Fibroblast of peridontal ligament (primary cell): ENCODE measurements around the gene SWT1.
"Not testable (repeated sequence)": the region's sequence is repeated elsewhere in the genome, so short reads cannot be mapped to it uniquely, and the experiment has no call there.

Experiments
- DNase-seq: peaks from one replicate; pipeline ENCODE4 v3.0.0-alpha.2; 2010; ENCODE audit errors: extremely low read depth

Gene SWT1

GRCh38 chr1:185170291-185170848, 13.4 kb downstream of the SWT1 start:
- peak; percentile 74 for DNase-seq

GRCh38 chr1:185193756-185194155, 36.8 kb downstream of the SWT1 start:
- DNase-seq, result no peak

DNA sequence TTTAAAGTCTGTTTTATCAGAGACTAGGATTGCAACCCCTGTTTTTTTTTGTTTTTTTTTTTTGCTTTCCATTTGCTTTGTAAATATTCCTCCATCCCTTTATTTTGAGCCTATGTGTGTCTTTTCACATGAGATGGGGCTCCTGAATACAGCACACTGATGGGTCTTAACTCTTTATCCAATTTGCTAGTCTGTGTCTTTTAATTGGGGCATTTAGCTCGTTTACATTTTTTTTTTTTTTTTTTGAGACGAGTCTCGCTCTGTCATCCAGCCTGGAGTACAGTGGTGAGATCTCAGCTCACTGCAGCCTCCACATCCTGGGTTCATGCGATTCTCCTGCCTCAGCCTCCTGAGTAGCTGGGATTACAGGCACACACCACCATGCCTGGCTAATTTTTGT, 41.7 kb downstream of the SWT1 start:
- not testable (repeated sequence) for DNase-seq

- DNase-seq, result no peak
These were observed 43.9 kb downstream of the SWT1 start for GRCh38 chr1:185200889-185201288.

DNA sequence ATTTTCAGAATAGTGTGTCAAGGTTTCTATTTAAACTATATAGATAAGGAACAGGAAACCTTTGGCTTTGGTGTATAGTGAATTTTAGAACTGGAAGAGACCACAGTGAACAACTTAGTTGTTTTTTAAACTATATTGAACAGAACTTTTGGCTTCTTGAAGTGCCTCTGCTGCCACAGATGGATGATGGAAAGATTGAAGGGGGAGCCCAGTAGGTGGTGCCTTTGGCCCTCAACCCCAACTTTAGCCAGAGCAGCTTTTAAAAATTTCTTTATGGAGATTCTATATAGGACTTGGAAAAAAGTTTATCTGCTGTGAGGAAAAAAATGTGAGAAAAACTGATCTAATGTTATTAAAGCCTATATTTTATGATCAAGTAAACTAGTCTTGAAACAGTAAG, 50.2 kb downstream of the SWT1 start:
- no peak for DNase-seq

GRCh38 chr1:185207980-185208602, 51.1 kb downstream of the SWT1 start:
- no peak for DNase-seq

- no peak for DNase-seq
These were observed 51.7 kb downstream of the SWT1 start for GRCh38 chr1:185208626-185209180.

GRCh38 chr1:185209357-185209756, 52.4 kb downstream of the SWT1 start:
- not testable (repeated sequence) for DNase-seq

DNA sequence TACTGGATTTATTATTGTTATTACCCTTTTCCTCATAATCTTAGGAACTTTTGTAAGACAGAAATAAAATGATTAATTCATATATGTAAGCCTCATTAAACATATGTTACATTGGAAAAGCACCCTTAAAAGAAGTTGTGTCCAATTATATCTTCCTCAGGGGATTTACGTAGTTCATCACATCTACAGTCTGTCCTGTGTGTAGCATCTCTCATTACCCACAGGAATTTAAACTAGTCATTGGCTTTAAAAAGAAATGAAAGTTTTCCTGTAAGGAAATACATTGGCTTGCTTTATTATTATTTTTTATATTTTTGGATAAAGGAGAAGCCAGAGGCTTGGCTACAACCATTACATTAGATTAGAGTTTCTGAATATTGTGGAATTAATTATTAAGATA, 56.1 kb downstream of the SWT1 start:
- peak; percentile 23 for DNase-seq

- peak; percentile 18 for DNase-seq
These were observed 58.9 kb downstream of the SWT1 start for GRCh38 chr1:185215911-185216310.

DNA sequence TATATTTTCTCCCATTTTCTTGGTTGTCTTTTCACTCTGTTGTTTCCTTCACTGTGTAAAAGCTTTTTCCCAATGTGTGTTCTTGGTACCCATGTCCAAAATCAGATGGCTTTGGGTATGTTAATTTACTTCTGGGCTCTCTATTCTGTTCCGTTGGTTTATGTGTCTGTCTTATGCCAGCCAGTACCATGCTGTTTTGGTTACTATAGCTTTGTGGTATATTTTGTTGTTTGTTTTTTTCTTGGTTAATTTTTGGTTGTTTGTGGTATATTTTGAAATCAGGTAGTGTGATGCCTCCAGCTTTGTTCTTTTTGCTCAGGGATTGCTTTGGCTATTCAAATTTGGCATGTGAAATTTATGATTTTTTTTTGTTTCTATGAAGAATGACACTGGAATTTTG, 67.2 kb downstream of the SWT1 start:
- no peak for DNase-seq

DNA sequence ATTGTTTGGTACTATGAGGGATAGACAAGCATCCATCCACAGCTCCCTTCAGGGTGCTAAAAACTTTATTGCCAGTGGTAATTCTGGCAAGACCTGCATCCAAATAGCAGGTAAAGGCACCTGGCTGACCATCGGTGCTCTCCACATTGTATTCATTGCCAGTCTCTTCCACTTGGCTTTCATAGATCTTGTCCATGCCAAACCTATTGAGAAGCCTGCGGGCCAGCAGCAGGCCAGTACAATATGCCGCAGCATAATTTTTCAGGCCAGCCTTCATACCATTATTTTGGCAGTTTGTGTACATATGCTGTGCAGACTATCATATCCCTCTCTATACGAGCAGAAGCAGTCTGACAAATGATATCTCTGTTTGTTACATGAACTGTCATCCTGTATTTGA, 70.2 kb downstream of the SWT1 start:
- DNase-seq, result no peak

- no peak for DNase-seq
These were observed 72.0 kb downstream of the SWT1 start for GRCh38 chr1:185228979-185229378.

DNA sequence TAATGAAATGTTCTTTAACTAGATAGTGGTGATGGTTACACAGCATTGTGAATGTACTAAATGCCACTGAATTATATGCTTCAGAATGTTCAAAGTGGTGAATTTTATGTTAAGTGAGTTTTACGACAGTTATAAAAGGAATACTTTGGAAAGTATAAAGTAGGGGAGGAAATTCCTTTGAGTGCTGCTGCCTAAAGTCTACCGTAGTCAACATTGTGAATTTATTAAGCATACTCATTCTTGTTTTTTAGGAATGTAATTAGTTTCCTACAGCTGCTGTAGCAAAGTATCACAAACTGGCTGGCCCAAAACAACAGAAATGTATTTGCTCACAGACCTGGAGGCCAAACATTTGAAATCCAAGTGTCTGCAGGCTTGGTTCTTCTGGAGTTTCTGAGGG, 73.0 kb downstream of the SWT1 start:
- no peak for DNase-seq

GRCh38 chr1:185232874-185233273, 75.9 kb downstream of the SWT1 start:
- no peak for DNase-seq

- not testable (repeated sequence) for DNase-seq
These were observed 77.2 kb downstream of the SWT1 start for GRCh38 chr1:185234183-185234582.

DNA sequence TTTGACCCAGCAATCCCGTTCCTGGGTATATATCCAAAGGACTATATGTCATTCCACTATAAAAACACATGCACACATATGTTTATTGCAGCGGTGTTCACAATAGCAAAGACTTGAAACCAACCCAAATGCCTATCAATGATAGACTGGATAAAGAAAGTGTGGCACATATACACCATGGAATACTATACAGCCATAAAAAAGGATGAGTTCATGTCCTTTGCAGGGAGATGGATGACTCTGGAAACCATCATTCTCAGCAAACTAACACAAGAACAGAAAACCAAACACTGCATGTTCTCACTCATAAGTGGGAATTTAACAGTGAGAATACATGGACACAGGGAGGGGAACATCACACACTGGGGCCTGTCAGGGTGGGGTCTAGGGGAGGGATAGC, 80.2 kb downstream of the SWT1 start:
- not testable (repeated sequence) for DNase-seq

DNA sequence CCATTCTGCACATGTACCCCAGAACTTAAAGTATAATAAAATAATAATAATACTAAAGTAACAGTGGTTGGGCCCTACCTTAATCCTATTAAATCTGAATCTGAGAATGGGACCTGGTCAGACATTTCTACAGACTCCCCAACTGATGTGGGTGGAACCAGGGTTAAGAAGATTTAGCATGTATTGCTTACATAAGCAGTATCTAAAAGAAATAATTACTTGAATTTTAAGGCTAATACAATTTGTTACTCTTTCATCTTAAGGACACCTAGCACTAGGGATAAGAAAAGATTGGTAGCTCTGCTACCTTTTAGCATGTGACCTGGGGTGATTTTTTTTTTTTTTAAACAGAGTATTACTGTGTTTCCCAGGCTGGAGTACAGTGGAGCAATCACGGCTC, 80.7 kb downstream of the SWT1 start:
- no peak for DNase-seq

DNA sequence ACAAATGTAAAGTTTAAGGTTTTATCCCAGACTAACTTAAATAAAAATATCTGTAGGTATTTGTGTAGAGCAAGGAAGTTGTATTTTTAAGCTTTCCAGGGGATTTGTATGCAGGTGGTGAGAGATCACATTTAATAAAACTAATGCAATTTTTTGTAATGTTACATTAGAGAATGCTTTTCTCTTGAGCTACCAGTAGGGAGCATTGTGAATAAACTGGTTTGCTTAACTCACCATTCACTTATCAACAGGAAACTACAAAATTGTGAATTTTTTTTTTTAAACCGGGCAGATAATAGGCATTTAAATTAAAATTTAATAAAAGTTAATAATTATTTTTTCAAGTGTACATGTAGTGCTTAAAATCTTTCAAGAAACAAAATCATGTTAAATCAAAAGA, 81.5 kb downstream of the SWT1 start:
- peak; percentile 45 for DNase-seq

DNA sequence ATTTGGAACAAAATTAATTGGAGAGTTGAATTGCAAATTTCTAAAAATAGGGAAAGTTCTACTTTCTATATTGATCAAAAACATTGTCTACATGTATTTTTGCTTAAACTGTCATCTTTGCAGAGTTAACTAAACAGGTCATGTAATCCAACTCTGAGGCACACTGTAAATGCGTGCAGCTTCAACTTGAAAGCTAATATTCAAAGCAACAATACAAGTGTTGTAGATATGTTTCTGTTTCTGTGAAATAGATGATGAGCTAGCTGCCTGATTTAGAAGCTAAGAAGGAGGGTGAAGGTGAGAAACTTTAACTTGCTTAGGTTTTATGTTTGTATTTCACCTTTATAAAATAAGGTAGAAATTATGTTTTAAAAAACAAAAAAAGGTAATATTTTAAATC, 82.9 kb downstream of the SWT1 start:
- DNase-seq, result no peak

- no peak for DNase-seq
These were observed 84.2 kb downstream of the SWT1 start for GRCh38 chr1:185241127-185241526.

DNA sequence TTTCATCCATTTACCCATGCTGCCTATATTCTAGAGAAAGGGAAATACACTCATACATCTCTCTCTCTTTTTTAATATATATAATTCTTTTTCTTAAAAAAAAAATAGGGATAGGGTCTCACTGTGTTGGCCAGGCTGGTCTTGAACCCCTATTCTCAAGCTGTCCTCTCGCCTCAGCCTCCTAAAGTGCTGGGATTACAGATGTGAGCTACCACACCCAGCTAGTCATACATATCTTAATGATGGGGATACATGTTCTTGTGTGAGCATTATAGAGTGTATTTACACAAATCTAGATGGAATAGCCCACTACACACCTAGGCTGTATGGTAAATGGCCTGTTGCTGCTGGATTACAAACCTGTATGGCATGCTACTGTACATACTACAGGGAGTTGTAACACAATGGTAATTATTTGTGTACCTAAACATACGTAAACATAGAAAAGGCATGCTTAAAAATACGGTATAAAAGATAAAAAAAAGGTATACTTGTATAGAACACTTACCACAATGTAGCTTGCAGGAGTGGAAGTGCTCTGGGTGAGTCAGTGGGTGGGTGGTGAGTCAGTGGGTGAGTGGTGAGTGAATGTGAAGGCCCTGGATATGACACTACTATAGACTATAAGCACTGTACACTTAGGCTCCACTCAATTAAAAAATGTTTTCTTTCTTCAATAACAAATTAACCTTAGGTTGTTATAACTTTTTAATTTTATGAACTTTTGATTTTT, 87.2 kb downstream of the SWT1 start:
- DNase-seq, result peak; percentile 62

DNA sequence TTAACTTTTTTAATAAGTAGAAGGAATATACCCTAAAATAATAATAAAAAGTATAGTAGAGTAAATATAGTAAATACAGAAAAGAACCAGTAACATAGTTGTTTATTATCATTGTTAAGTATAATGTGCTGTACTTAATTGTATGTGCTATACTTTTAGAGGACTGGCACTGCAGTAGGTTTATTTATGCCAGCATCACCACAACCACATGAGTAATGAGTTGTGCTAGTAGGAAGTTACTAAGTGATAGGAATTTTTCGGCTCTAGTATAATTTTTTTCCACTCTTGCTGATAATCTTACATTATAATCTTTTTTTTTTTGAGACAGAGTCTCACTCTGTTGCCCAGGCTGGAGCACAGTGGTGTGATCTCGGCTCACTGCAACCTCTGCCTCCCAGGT, 88.5 kb downstream of the SWT1 start:
- peak; percentile 17 for DNase-seq
